Measurements from ENCODE around the gene OBP2A. TPM values are rescaled to one million over a fixed set of nuclear protein-coding genes. Genes with fewer than 3 reads are reported as not detected.

OBP2A gene
- total RNA-seq, 2 experiments from 2014 or later = not detected

DNA sequence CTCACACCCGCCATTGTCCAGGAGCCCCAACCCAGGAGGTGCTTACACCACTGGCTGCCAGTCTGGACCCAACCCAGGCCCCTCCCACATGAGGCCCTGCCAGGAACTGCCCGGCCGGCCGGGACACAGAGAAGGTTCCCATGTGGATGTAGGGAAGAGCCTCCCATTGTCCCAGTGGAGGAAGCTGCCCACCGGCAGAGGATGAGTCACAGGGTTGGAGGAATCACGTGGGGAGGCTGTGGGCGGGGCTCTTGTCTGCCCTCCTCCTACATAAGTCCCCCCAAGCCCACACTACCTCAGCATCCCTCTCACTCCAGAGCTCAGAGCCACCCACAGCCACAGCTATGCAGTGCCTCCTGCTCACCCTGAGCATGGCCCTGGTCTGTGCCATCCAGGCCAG lies 41.7 kb downstream of the OBP2A start:
- Mint-ChIP-seq H3K4me1 (no peaks in the 10 kb centered on the region), H3K27ac (no peak overlapping the region), H3K36me3 (ENCODE audit: low read depth) (no peaks in the 10 kb centered on the region), H3K4me3 (no peak overlapping the region), H3K9me3 (no peaks in the 10 kb centered on the region), H3K27me3 (no peaks in the 10 kb centered on the region)
- ChIA-PET POLR2A (no interaction called here), CTCF (no interaction called here)
- DNase-seq = no peak

DNA sequence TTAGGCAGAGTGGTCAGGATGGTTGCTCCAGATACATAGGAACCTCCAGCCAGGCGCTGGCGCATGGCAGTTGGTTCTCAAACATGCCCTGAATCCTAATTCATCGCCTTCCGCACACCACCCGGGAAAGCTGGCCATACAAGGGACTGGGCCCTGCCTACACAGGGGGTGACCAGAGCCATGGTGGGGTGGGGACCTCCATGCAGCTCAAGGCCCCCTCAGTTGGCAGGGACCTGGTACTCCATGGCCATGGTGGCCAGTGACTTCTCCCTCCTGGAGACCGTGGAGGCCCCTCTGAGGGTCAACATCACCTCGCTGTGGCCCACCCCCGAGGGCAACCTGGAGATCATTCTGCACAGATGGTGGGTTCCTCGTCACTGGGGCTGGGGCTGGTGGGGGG lies 42.4 kb downstream of the OBP2A start:
- Mint-ChIP-seq H3K4me3 (no peak overlapping the region), H3K27ac (no peak overlapping the region), H3K9me3 (no peaks in the 10 kb centered on the region), H3K36me3 (ENCODE audit: low read depth) (no peaks in the 10 kb centered on the region), H3K27me3 (no peaks in the 10 kb centered on the region), H3K4me1 (no peaks in the 10 kb centered on the region)
- ChIA-PET POLR2A (no interaction called here), CTCF (no interaction called here)
- DNase-seq = no peak

DNA sequence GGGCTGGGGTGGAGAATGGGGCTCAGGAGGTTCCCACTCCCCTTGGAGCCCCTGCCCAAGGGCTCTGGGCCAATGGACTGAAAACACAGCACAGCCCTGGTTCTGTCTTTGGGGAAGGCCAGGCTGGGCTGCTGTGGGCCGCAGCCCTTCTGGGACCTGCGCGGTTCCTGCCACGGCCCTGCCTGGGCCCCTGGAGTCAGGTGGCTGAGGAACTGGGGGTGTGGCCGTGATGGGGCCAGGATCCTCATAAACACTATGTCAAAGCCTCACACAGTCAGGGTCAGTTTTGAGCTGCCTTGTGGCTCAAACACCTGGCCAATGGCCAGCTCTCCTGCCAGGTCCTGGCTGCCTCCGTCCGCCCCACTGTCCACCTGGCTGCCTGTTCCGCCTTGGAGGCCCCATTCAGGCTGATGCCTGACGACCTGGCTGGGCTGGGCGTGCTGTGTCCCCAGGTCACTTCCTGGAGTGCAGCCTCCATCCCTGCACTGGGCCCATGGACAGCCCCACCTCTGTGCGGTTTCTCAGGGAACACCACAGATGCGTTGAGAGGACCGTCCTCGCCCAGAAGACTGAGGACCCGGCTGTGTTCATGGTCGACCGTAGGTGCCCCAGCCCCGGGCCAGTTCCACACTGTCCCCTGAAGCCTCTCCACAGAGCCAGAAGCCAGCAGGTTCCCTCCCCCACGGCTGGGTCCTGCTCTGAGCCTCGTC lies 43.1 kb downstream of the OBP2A start:
- CTCF ChIA-PET = no interaction called here
- Mint-ChIP-seq H3K36me3 (ENCODE audit: low read depth) (no peaks in the 10 kb centered on the region), H3K4me3 (no peak overlapping the region), H3K27me3 (no peaks in the 10 kb centered on the region), H3K27ac (no peak overlapping the region), H3K4me1 (no peaks in the 10 kb centered on the region), H3K9me3 (no peaks in the 10 kb centered on the region)
- no peak for DNase-seq
- POLR2A ChIA-PET = no interaction called here

DNA sequence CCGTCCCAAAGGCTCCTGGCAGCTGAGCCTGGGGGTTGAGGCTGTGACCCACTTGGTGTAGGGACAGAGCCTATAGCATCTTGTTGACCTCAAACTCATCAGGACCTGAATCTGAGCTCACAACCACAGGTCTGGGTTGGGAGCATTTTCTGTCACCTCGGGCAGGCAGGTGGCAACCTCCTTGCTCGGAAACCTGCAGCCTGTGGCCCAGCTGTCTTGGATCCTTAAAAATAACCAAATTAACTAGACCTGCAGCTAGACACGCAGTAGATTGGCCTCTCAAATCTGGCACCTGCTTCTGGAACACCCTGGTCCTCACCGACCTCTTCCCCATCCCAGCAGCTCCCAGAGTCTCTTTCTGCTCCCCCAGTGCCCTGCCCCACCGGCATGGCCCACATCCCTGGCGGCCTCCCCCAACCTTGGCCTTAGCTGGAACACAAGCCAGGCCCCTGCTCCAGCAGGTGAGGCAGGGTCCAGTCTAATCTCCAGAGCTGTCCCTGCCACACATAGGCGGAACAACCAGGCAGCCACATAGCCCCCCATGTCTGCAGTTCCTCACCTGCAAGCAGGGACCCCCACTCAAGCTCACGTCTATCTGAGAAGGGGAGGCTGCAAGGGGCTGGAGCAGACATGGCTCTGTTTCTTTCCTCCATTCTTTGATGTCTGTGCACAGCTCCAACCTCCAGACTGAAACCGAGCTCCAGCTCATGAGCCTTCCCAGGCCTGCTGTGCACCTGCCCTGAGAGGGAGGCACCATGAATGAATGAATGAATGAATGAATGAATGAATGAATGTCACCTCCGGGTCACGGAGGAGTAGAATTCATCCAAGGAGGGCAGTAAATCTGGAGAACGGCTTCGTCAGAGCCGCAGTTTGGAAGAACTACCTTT lies 43.9 kb downstream of the OBP2A start:
- DNase-seq = no peak

DNA sequence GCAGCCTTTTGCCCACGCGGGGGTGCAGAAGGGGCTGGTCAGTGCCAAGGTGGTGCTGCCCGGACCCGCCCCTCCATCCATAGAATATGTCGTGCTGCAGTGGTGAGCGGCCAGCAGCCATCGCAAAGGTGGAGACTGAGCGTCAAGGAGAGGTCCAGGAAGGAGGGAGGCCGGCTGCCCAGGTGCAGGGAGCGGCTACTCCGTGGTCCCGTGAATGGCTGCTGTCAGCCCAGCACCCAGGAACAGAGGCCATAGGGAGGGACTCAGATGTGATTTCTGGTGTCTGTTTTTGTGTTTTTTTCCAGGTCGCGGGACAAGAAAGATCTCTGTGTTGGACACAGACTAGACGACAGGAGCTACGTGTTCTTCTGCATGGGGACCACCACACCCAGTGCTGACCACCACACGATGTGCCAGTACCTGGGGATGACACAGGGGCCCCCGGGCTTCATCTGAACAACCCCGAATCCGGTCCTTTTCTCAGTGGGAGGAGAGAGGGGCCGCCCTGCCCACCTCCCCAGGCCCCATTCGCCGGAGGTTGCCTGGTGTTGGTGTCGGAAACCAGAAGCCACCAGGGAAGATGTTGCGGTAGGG lies 44.7 kb downstream of the OBP2A start:
- no peaks in the 10 kb centered on the region for H3K27me3 Mint-ChIP-seq
- no peak overlapping the region for H3K27ac Mint-ChIP-seq
- ChIA-PET POLR2A (no interaction called here), CTCF (interaction anchor here (1.0 kb wide), 1 partner anchor 10 kb away, joined by 3 read pairs; no protein-coding TSS in a partner anchor)
- no peaks in the 10 kb centered on the region for H3K9me3 Mint-ChIP-seq
- no peak for DNase-seq
- H3K4me3 Mint-ChIP-seq = no peak overlapping the region
- no peaks in the 10 kb centered on the region for H3K36me3 Mint-ChIP-seq (ENCODE audit: low read depth)
- no peaks in the 10 kb centered on the region for H3K4me1 Mint-ChIP-seq

More for the DNA sequence above, 43.9 kb downstream of the OBP2A start:
- no peaks in the 10 kb centered on the region for H3K9me3 Mint-ChIP-seq
- ChIA-PET POLR2A (no interaction called here), CTCF (no interaction called here)
- H3K4me3 Mint-ChIP-seq = no peak overlapping the region
- H3K27ac Mint-ChIP-seq = no peak overlapping the region
- no peaks in the 10 kb centered on the region for H3K36me3 Mint-ChIP-seq (ENCODE audit: low read depth)
- no peaks in the 10 kb centered on the region for H3K4me1 Mint-ChIP-seq
- no peaks in the 10 kb centered on the region for H3K27me3 Mint-ChIP-seq

DNA sequence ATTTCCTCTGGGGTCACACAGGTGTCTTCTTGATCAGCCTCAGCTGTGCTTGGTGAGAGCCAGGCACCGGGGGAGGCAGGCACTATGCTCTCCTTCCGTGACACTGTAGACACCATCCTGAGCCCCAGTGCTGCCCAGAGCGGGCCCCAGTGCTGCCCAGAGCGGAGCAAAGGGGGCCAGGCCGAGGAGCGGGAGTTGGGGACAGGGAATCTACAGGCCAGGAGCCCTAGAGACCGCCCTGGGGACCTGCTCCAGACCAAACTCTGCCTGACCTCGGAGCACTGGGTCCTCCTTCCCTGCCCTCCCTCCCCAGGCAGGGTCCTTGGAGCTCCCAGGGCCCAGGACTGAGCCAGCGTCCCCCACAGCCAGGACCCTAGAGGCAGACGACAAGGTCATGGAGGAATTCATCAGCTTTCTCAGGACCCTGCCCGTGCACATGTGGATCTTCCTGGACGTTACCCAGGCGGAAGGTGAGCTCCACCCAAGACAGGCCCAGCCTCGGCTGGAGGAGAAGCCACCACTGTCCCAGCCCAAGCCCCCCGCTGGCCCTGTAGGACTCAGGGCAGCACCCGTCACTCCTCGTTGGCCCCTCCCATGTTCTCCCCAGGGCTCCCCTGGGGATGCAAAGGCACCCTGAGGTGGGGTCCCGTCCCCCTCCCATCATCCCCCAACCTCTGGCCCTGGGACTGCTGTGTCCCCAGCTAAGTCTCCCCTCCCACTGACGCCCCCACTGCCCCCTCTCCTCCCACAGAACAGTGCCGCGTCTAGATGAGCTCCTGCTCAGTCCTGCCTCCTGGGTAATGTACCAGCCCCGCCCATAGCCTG lies 45.8 kb downstream of the OBP2A start:
- Mint-ChIP-seq H3K27ac (no peak overlapping the region), H3K36me3 (ENCODE audit: low read depth) (no peaks in the 10 kb centered on the region), H3K9me3 (no peaks in the 10 kb centered on the region), H3K27me3 (peaks cover 4% of the 10 kb centered on the region), H3K4me3 (no peak overlapping the region), H3K4me1 (no peaks in the 10 kb centered on the region)
- ChIA-PET POLR2A (no interaction called here), CTCF (interaction anchor here (0.6 to 1.0 kb wide), 2 partner anchors 9 to 136 kb away, joined by 3 to 4 read pairs; no protein-coding TSS in a partner anchor)
- DNase-seq = no peak

DNA sequence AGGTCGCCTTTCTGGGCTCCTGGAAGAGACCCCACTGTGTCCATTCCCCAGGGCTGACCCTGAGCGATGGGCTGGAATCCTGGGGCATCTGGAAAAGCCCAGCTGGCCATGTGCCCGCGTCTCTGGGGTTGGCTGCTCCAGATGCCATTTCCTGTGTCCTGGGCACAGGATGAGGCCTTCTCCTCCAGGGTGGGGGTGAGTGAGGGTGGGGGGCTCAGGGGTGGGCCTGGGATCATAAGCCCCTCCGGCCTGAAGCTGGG lies 46.3 kb downstream of the OBP2A start:
- no peaks in the 10 kb centered on the region for H3K9me3 Mint-ChIP-seq
- no peak overlapping the region for H3K27ac Mint-ChIP-seq
- ChIA-PET CTCF (no interaction called here), POLR2A (no interaction called here)
- no peaks in the 10 kb centered on the region for H3K4me1 Mint-ChIP-seq
- peaks cover 4% of the 10 kb centered on the region for H3K27me3 Mint-ChIP-seq
- no peak for DNase-seq
- no peak overlapping the region for H3K4me3 Mint-ChIP-seq
- H3K36me3 Mint-ChIP-seq (ENCODE audit: low read depth) = no peaks in the 10 kb centered on the region

DNA sequence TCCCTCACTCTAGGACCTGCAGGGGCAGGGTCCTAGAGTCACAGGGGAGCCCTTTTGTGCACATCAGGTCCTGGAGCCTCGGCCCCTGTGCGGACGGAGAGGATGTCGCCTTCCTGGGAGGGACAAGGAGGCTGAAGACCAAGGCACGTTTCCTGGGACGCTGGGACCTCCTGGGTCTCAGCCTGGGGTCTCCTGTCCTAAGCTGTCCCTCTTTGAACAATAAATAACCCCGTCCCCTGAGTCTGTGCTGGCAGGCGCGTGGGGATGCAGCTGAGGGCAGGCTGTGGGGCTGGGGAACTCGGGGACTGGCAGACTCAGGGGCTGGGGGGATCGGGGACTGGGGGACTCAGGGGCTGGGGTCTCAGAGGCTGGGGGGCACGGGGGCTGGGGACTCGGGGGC lies 46.7 kb downstream of the OBP2A start:
- Mint-ChIP-seq H3K9me3 (no peaks in the 10 kb centered on the region), H3K4me1 (no peaks in the 10 kb centered on the region), H3K27me3 (peaks cover 4% of the 10 kb centered on the region), H3K4me3 (no peak overlapping the region), H3K27ac (no peak overlapping the region), H3K36me3 (ENCODE audit: low read depth) (no peaks in the 10 kb centered on the region)
- DNase-seq = no peak
- ChIA-PET CTCF (no interaction called here), POLR2A (no interaction called here)

DNA sequence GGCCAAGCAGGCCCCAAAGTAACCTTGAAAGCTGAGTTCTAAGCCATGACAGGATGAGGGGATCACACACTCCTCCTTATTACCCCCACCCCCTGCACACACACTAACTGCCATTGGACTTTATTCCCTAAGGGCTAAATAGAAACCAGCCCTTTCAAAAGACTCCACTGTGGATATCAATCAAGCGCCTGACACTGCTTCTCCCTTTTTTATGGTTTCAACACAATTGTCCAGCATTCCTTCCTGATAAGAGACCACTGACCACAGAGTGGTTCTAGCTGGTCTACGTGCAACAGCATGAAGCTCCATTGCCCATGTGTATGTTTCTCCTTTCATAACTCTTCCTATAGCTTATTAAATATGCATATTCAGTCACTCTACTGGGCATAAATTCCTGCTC lies 50.3 kb downstream of the OBP2A start:
- ChIA-PET POLR2A (no interaction called here), CTCF (no interaction called here)
- Mint-ChIP-seq H3K36me3 (ENCODE audit: low read depth) (no peaks in the 10 kb centered on the region), H3K4me3 (no peak overlapping the region), H3K4me1 (no peaks in the 10 kb centered on the region), H3K27me3 (peaks cover 14% of the 10 kb centered on the region), H3K27ac (no peak overlapping the region), H3K9me3 (no peaks in the 10 kb centered on the region)
- DNase-seq = no peak

Other genes starting within 250 kb of the OBP2A start
- under 1 TPM; 0.52 to 0.67 TPM for gene PPP1R26, start 66.3 kb upstream of the OBP2A start, total RNA-seq
- 10 to 100 TPM; 28.0 to 31.2 TPM for gene MRPS2, start 45.4 kb upstream of the OBP2A start, total RNA-seq
- not detected for gene LCN1, start 24.7 kb upstream of the OBP2A start, total RNA-seq
- not detected for gene PAEP, start 15.6 kb downstream of the OBP2A start, total RNA-seq
- not detected for gene GLT6D1, start 93.4 kb downstream of the OBP2A start, total RNA-seq
- not detected for gene LCN9, start 117.2 kb downstream of the OBP2A start, total RNA-seq
- gene SOHLH1, start 153.4 kb downstream of the OBP2A start, total RNA-seq = not detected
- gene KCNT1, start 156.1 kb downstream of the OBP2A start, total RNA-seq = under 1 TPM in 1 of 2 experiments, not detected in 1; 0.08 TPM

Measured in activated CD4-positive, alpha-beta T cell treated with anti-CD3 and anti-CD28 coated beads, Interleukin-2, amount 10 ng/mL, durations not matched to agents 7 days and 5 days (primary cell).